NCI-H2081 treated with DMSO at 0.1 percent for 48 hours (cell line): ENCODE data around the gene LAMC3.
"Not testable (repeated sequence)": the region's sequence is repeated elsewhere in the genome, so short reads cannot be mapped to it uniquely, and the experiment has no call there.

ENCODE experiments used
- DNase-seq: peaks from one replicate; lab custom pipeline; 2025; lab: John Stamatoyannopoulos, UW

LAMC3 gene

DNA sequence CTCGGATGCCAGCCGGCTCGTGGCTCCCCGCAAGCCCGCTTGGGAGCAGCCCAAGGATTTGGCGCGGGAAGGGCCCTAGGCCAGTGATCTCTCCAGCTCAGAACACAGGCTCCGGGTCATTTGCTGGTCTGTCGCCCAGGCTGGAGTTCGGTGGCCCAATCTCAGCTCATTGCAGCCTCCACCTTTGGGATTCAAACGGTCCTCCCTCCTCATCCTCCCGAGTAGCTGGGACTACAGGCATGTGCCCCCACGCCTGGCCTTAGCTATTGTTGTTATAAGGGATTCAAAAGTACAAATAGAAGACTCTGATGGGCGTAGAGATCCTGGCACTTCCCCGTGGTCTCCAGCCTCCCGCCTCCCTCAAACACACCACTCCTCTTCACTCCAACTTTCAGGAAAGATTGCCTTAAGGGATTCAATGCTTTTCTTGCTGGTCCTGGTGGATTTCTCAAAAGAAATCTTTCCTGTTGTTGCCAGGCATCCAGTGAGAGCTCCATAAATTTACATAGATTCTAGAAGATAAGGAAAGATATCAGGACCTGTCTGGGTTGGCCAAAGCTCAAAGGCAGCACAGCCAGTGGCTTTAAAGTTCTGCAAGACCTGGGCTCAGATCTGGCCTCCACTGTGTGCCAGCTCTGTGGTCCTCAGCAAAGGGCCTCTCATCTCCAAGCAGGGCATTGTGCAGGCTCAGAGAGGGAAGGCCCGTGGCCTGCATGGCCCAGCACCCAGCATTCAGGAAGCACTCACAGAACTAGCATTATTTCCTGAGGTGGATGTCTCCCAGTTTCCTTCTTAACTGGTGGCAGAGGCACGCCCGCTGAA is 88.4 kb downstream of the LAMC3 start:
- no peak for DNase-seq

DNA sequence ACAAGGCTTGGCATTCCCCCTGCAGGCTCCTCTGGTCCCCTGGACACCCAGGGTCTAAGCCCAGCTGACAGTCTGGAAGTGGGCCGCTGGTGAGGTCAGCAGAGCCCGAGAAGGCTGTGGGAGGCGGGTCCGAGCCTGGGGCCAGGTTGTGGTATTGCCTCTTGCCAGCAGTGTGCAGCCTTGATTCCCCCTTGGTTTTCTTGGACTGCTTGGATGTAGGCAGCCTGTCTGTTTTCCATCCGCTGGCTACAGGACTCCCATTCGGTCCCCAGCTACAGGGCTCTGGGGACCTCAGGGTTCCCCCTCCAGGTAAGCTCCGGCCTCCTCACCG is 88.9 kb downstream of the LAMC3 start:
- no peak for DNase-seq

GRCh38 chr9:131098391-131099101 is 89.6 kb downstream of the LAMC3 start:
- DNase-seq, result no peak

- DNase-seq, result no peak
Measured at GRCh38 chr9:131099102-131099606, 90.2 kb downstream of the LAMC3 start.

DNA sequence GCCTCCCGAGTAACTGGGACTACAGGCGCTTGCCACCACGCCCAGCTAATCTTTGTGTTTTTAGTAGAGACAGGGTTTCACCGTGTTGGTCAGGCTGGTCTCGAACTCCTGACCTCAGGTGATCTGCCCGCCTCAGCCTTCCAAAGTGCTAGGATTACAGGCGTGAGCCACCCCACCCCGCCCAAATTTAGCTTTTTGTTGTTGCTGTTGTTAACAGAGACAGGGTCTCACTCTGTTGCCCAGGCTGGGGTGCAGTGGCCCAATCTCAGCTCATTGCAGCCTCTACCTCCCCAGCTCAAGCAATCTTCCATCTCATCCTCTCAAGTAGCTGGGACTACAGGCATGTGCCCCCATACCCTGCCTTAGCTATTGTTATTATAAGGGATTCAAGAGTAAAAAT is 90.9 kb downstream of the LAMC3 start:
- DNase-seq, result not testable (repeated sequence)

DNA sequence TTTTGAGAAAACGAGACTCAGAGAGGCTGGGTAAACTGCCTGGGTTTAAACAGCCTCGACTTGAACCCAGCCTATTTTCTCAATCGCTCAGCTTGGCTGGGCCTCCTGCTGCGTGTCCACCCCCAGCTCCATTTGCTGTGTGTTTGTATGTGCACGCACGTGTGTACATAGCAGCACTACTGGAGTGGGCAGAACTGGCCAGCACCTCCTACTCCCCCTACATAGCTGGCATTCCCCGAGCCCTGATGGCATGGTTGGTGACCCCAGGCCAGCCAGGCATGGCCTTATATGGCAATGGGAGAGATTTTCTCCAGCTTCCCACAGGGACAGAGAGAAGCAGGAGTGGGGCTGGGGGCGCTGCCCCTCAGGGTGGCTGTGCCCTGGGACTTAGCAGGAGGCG is 91.5 kb downstream of the LAMC3 start:
- DNase-seq, result no peak

GRCh38 chr9:131101207-131101964 is 92.4 kb downstream of the LAMC3 start:
- no peak for DNase-seq

GRCh38 chr9:131103024-131103423 is 94.0 kb downstream of the LAMC3 start:
- no peak for DNase-seq

GRCh38 chr9:131103535-131103934 is 94.6 kb downstream of the LAMC3 start:
- DNase-seq, result no peak

GRCh38 chr9:131104016-131104740 is 95.2 kb downstream of the LAMC3 start:
- DNase-seq, result no peak

- DNase-seq, result no peak
Measured at GRCh38 chr9:131105952-131106351, 97.0 kb downstream of the LAMC3 start.

- no peak for DNase-seq
Measured at GRCh38 chr9:131107760-131108159, 98.8 kb downstream of the LAMC3 start.

- no peak for DNase-seq
Measured at GRCh38 chr9:131111186-131111853, 102.3 kb downstream of the LAMC3 start.

DNA sequence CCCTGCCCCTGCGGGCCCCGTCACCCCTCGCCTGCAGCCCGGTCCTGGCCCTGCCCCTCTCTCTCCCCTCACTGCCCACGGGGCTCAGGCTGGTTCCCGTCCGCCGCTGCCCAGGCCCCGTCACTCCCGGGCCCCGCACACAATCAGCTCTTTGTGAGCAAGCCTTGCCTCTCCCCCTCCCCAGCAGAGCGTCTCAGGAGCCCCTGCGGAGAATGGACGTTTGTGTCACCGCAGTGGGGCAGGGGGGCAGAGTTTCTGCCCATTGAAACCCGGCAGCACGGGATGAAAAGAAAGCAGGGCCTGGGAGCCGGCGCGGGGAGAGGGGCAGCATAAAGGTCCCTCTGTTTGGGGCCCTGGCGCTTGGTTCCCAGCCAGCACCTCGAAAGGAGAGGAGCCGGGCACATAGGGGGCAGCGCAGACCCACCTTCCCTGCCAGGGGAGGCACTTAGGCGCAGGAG is 102.9 kb downstream of the LAMC3 start:
- DNase-seq, result no peak

- DNase-seq, result no peak
Measured at GRCh38 chr9:131112374-131113154, 103.6 kb downstream of the LAMC3 start.

DNA sequence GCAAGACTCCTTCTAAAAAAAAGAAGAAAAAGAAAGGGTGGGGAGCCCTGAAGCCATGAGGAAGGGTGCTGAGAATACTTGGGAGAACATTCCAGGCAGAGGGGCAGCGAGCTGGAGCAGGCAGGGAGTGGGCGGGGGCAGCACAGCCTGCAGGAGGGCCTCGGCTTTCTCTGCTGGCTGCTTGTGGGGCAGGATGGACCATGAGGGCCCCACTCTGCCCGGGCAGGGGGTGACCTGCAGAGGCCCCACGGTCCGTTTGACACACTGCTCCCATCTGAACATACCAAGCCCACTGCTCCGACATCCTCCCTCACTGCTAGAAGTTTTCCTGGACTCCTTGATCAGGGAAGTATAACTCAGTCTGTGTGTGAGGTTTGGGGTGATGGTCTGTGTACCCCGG is 104.7 kb downstream of the LAMC3 start:
- DNase-seq, result no peak

GRCh38 chr9:131114084-131114535 is 105.1 kb downstream of the LAMC3 start:
- no peak for DNase-seq

GRCh38 chr9:131115360-131115742 is 106.4 kb downstream of the LAMC3 start:
- DNase-seq, result not testable (repeated sequence)

DNA sequence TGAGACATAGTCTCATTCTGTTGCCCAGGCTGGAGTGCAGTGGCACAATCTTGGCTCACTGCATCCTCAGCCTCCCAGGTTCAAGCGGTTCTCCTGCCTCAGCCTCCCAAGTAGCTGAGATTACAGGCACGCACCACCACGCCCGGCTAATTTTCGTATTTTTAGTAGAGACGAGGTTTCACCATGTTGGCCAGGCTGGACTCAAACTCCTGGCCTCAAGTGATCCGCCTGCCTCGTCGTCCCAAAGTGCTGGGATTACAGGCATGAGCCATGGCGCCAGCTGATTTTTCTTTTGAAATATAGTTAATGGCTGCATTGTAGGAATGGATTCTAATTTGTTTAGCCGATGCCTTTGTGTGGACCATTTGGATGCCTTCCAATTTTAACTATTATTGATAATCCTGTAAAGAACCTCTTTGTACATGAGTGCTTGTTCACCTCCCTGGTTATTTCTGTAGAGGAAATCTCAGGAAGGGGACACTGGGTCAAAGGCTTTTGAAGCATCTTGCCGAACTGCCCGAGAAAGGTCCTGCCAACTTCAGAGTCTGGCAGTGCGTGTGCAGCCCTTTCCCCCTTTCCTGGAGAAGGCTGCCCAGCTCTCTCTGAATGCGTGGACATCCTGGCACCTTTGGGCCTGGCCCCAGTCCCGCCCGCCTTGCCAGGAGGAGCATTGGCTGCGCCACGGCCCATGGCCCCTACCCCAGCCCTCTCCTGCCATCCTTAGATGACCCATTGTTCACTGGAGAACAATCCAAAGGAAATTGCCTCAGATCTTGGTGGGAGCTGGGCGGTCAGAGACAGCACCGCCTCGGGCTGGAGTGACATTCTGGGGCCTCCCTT is 107.5 kb downstream of the LAMC3 start:
- no peak for DNase-seq
